RCC 7860 (cell line): ENCODE data around the gene WDR41.
"Not testable (repeated sequence)": the region's sequence is repeated elsewhere in the genome, so short reads cannot be mapped to it uniquely, and the experiment has no call there.

Experiments
- DNase-seq: peaks from one replicate; pipeline ENCODE4 v3.0.0-alpha.2; 2015; ENCODE audit warnings: low spot score
- FAIRE-seq: peaks from 2 replicates; lab custom pipeline; 2012; peaks lifted over from hg19 to GRCh38; lab: Jason Lieb, UNC

The WDR41 gene

GRCh38 chr5:77413049-77413448, 79.1 kb downstream of the WDR41 start:
- DNase-seq = no peak
- no peak for FAIRE-seq

DNA sequence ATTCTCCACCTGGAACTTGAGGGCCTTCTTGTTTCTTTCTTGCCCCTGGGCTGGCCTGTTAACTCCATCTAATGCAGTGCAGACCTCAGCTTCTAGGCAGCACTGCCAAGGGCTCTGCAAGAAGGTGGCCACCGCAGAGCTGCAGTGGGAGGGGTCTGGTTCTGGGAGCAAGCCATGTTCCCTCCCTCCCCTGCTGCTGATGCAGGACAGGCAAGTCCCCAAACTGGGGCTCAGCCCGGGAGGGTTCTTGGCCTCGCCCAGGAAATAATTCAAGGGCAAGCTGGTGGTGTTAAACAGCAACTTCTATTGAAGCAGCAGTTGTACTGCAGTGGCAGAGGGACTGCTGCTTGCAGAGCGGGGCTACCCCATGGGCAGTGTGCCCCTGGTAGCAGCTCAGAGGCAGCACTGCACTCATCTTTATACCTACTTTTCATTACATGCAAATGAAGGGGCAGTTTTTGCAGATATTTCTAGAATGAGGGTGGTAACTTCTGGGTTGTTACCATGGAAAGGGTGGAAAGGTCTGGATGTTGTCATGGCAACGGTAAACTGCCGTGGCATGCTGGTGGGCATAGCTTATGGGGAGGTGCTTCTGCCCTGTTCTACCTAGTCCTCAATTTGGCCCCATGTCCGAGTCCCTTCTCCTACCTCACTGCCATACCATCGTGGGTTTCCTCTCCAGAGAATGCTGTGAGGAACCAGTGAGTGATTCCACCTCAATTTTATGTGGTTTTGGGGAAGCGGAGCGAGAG, 82.1 kb downstream of the WDR41 start:
- no peak for FAIRE-seq
- no peak for DNase-seq

- no peak for DNase-seq
- no peak for FAIRE-seq
Observed at GRCh38 chr5:77407152-77407551, 85.0 kb downstream of the WDR41 start.

- FAIRE-seq (no peak), DNase-seq (no peak)
Observed at GRCh38 chr5:77402796-77403195, 89.3 kb downstream of the WDR41 start.

DNA sequence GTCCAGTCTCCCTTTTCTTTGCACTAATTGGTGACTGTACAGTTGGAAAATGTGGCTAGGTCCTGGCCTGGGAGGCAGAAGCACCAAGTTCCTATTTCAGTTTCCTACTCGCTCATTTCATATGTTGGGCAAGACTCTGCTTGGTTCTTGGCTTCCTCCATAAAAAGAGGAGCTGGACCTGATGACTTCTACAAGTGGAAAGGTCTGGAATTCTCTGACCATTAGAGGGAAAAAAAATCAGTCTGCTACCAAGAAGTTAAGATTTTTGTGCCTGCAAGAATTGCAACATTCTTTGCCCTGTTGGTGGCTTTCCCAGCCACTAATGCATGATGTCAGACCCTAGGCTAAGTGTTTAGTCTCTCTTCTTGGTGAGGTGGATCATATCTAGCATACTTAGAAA, 91.5 kb downstream of the WDR41 start:
- no peak for DNase-seq
- FAIRE-seq = no peak

- FAIRE-seq (no peak), DNase-seq (no peak)
Observed at GRCh38 chr5:77398896-77399295, 93.2 kb downstream of the WDR41 start.

DNA sequence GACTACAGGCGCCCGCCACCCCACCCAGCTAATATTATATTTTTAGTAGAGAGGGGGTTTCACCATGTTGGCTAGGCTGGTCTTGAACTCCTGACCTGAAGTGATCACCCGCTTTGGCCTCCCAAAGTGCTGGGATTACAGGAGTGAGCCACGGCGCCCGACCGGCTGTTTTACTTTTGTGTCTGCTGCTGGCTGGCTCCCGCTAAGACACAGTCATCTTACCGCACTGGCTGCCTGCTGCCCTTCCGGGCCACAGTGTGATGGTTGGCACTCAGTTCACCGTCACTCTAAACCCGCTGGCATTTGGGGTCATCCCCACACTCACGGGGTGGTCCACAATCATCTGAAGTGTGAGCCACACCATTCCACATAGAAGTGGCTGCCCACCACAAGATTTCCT, 93.7 kb downstream of the WDR41 start:
- no peak for FAIRE-seq
- no peak for DNase-seq

GRCh38 chr5:77397686-77398292, 94.3 kb downstream of the WDR41 start:
- DNase-seq (no peak), FAIRE-seq (no peak)

- no peak for DNase-seq
- no peak for FAIRE-seq
Observed at GRCh38 chr5:77396017-77396416, 96.1 kb downstream of the WDR41 start.

DNA sequence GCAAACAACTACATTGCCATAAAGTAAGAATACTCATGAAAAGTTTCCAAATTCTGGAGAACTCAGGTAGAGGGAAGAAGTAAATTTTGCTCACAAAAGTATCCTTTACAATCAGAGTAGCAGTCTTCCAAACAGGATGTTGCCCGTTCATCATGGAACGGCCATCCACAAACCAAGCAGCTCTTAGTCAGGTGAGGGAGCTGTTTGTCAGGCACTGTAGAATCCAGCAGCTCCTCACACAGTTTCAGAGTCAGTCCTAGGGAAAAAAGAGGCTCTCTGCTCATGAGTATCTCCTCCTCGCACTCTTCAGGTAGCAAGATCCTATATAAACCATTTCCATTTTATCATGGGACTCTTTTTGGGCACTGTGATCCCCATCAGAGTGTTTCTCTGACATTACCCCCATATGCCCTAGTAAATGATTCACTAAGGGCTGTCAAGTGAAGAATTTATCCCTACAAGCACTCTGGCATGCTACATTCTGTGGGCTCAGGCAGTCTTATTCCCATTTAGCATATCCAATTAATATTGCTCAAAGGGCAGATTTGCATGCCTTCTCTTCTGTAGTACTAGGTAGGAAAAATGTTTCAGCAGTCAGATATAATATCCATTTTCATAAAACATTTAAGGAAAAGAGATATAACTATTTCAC, 97.9 kb downstream of the WDR41 start:
- no peak for DNase-seq
- no peak for FAIRE-seq

DNA sequence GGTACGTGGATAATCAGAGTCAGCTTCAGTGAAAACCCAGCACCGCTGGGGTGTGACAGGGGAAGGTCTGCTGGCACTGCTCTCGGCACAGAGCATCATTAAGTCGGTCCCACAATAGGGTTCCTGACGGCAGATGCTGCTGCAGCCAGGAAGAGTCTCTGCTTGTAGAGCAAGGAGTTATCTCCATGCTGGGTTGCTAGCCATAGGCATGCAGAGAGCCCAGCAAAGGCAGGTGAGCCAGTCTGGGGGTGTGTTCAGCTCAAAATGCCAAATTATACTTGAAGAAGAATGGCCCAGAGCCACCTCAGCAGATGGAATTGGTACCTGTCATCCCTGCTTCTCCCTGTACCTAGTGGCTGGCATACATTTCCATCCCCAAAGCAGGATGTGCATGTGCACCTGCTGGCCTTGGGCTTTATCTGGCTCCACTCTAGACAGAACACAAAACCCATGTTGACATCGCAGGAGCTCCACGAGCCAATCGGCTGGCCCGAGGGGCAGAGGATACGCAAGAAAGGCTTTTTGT, 100.8 kb downstream of the WDR41 start:
- FAIRE-seq (no peak), DNase-seq (no peak)

GRCh38 chr5:77390795-77391194, 101.3 kb downstream of the WDR41 start:
- DNase-seq = no peak
- FAIRE-seq = no peak

DNA sequence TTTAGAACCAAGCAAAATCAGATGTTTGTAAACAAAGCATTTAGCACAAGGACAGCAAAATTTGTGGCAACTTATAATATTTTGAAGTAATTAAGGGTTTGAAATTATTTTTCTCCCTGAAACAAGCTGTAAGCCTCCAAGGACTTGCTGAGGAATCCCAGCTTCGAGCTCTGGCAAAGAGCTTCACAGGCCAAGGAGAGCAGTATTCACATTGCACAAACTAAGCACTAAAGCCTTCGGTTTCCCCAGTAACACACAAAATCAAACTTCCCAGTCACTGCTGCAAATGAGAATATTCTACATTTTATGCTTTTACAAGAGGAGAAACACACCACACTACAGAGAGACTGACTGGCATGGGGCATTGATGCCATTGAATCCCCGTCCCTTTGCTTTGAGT, 101.9 kb downstream of the WDR41 start:
- FAIRE-seq (no peak), DNase-seq (no peak)

GRCh38 chr5:77389746-77390145, 102.4 kb downstream of the WDR41 start:
- DNase-seq = no peak
- no peak for FAIRE-seq

GRCh38 chr5:77386340-77386739, 105.8 kb downstream of the WDR41 start:
- not testable (repeated sequence) for DNase-seq, FAIRE-seq

DNA sequence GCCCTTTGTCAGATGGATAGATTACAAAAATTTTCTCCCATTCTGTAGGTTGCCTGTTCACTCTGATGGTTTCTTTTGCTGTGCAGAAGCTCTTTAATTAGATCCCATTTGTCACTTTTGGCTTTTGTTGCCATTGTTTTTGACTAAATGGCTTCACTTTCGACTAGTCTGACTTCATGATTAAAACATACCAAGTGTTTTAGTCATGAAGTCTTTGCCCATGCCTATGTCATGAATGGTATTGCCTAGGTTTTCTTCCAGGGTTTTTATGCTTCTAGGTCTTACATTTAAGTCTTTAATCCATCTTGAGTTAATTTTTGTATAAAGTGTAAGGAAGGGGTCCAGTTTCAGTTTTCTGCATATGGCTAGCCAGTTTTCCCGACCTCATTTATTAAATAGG, 108.8 kb downstream of the WDR41 start:
- FAIRE-seq, DNase-seq: not testable (repeated sequence)
